Ishikawa (cell line): ENCODE data around the gene ZCCHC24.
A peak's percentile ranks its signal among the peaks of the same experiment; 100 is the strongest.

Source experiments
- CEBPB ChIP-seq: IDR thresholded peaks from 2 replicates; pipeline ENCODE4 v1.6.1; 2012
- CREB1 ChIP-seq: IDR thresholded peaks from 2 replicates; pipeline ENCODE4 v1.6.1; 2012; ENCODE audit warnings: low read depth
- EGR1 ChIP-seq: IDR thresholded peaks from 2 replicates; pipeline ENCODE4 v1.6.1; 2012
- EP300 ChIP-seq: IDR thresholded peaks from 2 replicates; pipeline ENCODE4 v1.6.1; 2012; ENCODE audit warnings: borderline replicate concordance
- FOXM1 ChIP-seq: IDR thresholded peaks from 2 replicates; pipeline ENCODE4 v1.6.1; 2012; ENCODE audit warnings: low read depth, borderline replicate concordance
- NFIC ChIP-seq: IDR thresholded peaks from 2 replicates; pipeline ENCODE4 v1.6.1; 2012
- RAD21 ChIP-seq: IDR thresholded peaks from 2 replicates; pipeline ENCODE4 v1.6.1; 2012; ENCODE audit warnings: low read depth
- TAF1 ChIP-seq: IDR thresholded peaks from 2 replicates; pipeline ENCODE4 v1.6.1; 2012; ENCODE audit warnings: low read depth, mild to moderate bottlenecking
- TCF12 ChIP-seq: IDR thresholded peaks from 2 replicates; pipeline ENCODE4 v1.6.1; 2012; ENCODE audit warnings: low read depth
- TEAD4 ChIP-seq: IDR thresholded peaks from 2 replicates; pipeline ENCODE4 v1.6.1; 2012
- YY1 ChIP-seq: IDR thresholded peaks from 2 replicates; pipeline ENCODE4 v1.6.1; 2012; ENCODE audit warnings: low read depth
- ZBTB7A ChIP-seq: IDR thresholded peaks from 2 replicates; pipeline ENCODE4 v1.6.1; 2012; ENCODE audit warnings: low read depth
- TF ChIP-seq, protein P1 (sequence below): IDR thresholded peaks from 2 replicates; pipeline ENCODE4 v1.6.1; 2012
- TF ChIP-seq, protein P2 (sequence below): IDR thresholded peaks from 2 replicates; pipeline ENCODE4 v1.6.1; 2012; ENCODE audit warnings: low read depth, mild to moderate bottlenecking
- TF ChIP-seq, protein P3 (sequence below): IDR thresholded peaks from 2 replicates; pipeline ENCODE4 v1.6.1; 2012

The ZCCHC24 gene

DNA sequence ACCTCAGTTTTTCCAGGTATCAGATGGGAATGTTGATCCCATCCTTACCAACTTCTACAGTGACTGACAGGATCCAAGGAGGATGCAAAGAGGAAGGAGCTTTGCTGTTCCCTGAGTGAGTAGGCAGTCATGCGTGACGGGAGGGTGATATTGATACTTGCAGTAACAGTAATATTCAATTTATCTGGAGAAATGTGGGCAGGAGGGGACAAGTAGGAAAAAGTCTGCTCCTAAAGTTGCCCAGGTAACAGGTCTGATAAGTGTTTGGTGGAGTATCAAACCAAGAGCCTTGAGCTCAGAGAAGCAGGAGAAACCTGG lies 3.3 kb upstream of the ZCCHC24 start:
- TF ChIP-seq EP300 (no peak), YY1 (no peak), TEAD4 (no peak), FOXM1 (no peak), NFIC (no peak)

DNA sequence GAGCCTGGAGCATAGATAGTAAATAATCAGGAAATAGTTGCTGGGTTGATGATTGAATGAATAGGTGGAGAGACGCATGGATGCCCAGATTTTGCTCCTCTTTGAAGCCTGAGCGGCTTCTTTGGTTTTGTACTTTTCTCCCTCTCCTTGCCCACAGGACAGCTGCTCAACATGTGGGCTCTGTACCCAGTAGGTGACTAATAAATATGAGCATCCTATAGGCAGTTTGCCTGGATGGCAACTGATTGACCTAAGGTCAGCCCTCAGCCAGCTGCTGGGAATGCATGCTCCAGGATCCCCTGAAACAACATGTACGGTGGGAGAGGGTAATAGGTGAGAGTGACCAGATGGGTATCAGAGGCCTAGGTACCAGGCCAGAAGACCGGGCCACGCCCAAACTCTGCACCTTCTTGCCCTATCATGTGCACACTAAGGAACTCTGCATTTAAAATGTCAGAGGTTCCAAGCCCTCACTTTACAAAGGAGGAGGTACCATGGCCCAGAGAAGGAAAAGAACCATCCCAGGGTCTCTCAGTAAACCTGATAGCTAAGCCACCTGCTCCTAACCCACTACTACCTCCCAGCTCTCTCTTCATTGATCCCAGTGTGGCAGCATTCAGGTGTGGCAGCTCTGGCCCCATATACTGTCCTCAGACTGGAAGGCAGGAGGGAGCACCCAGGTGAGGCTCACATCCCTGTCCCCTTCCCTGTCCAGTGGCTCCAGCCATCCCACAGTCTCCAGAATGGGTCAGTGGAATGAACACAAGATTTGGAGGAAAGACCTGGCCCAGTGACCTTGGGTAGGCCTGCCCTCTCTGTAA lies 2.7 kb upstream of the ZCCHC24 start:
- no peak for TF ChIP-seq TAF1
- TF ChIP-seq, protein P1, sequence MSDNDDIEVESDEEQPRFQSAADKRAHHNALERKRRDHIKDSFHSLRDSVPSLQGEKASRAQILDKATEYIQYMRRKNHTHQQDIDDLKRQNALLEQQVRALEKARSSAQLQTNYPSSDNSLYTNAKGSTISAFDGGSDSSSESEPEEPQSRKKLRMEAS: no peak
- TF ChIP-seq, protein P2, sequence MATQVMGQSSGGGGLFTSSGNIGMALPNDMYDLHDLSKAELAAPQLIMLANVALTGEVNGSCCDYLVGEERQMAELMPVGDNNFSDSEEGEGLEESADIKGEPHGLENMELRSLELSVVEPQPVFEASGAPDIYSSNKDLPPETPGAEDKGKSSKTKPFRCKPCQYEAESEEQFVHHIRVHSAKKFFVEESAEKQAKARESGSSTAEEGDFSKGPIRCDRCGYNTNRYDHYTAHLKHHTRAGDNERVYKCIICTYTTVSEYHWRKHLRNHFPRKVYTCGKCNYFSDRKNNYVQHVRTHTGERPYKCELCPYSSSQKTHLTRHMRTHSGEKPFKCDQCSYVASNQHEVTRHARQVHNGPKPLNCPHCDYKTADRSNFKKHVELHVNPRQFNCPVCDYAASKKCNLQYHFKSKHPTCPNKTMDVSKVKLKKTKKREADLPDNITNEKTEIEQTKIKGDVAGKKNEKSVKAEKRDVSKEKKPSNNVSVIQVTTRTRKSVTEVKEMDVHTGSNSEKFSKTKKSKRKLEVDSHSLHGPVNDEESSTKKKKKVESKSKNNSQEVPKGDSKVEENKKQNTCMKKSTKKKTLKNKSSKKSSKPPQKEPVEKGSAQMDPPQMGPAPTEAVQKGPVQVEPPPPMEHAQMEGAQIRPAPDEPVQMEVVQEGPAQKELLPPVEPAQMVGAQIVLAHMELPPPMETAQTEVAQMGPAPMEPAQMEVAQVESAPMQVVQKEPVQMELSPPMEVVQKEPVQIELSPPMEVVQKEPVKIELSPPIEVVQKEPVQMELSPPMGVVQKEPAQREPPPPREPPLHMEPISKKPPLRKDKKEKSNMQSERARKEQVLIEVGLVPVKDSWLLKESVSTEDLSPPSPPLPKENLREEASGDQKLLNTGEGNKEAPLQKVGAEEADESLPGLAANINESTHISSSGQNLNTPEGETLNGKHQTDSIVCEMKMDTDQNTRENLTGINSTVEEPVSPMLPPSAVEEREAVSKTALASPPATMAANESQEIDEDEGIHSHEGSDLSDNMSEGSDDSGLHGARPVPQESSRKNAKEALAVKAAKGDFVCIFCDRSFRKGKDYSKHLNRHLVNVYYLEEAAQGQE: no peak

DNA sequence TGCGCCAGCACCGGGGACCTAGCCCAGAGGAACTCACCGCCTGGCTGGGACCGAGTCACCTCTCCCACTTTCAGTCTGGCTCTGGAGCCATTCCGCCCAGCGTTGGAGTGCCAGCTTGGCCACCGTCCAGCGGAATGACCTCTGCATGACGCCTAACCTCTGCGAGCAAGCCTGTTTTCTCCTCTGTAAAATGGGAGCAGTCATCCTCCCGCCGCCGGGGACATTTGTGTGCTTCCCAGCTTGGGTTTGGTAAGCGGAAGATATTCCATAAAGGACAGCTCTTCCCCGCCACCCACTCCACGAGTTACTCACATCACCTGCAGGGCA lies 1.3 kb upstream of the ZCCHC24 start:
- TF ChIP-seq YY1 (0 out of 2 replicates have a peak, but pooled peaks have one; percentile 49), CREB1 (no peak), TEAD4 (peak; percentile 29; the same call in 1 of the 2 replicates), FOXM1 (no peak), CEBPB (no peak), TCF12 (peak; percentile 25; the same call in 1 of the 2 replicates), TAF1 (no peak; the same call in 1 of the 2 replicates), ZBTB7A (no peak; the same call in 1 of the 2 replicates), EGR1 (no peak; the same call in 1 of the 2 replicates), NFIC (peak; percentile 93), RAD21 (no peak), EP300 (no peak)
- TF ChIP-seq, protein P2: no peak; the same call in 1 of the 2 replicates
- TF ChIP-seq, protein P3, sequence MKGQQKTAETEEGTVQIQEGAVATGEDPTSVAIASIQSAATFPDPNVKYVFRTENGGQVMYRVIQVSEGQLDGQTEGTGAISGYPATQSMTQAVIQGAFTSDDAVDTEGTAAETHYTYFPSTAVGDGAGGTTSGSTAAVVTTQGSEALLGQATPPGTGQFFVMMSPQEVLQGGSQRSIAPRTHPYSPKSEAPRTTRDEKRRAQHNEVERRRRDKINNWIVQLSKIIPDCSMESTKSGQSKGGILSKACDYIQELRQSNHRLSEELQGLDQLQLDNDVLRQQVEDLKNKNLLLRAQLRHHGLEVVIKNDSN: no peak; the same call in 1 of the 2 replicates
- TF ChIP-seq, protein P1: peak; percentile 51; the same call in 1 of the 2 replicates

DNA sequence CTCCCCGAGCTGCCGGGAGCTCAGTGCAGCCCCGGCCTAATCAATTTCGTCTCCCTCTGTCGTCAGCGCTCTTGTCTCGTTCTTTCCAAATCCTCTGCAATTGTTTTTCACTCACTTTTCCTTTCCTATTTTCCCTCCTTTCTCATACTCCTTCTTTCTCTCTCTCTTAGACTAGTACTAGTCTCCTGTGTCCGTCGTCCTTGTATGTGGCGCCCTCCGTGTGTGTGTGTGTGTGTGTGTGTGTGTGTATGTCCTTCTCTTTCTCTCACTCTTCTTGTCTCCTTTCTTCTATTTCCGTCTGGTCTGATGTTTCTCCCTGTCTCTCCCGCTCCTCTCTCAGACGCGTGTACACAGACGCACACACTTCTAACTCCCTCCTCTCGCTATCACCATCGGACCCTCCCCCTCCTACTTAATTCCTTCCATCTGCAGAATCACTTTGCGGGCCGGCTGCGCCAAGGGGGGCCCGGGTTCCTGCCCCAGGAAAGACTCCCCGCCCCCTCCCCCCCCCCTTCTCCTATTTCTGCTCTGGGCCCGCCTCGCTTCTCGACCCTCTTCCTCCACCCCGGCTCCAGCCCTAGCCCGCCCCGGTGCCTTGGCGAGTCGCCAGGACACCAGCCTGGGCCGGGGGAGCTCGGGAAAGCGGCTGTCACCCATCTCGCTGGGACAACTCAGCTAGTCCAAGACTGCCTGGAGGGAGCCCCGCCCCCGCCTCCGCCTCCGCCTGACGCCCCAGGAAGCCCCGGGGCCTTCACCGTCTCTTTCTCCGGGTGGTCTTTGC lies 743 bp upstream of the ZCCHC24 start:
- TF ChIP-seq EGR1 (peak; percentile 47; the same call in 1 of the 2 replicates), ZBTB7A (peak; percentile 42), CREB1 (no peak), TEAD4 (0 out of 2 replicates have a peak, but pooled peaks have one; percentile 1), CEBPB (no peak), EP300 (no peak), YY1 (no peak), TCF12 (no peak), TAF1 (no peak), FOXM1 (no peak), RAD21 (no peak), NFIC (no peak)
- TF ChIP-seq, protein P1: peak; percentile 45; the same call in 1 of the 2 replicates
- TF ChIP-seq, protein P2: no peak
- TF ChIP-seq, protein P3: no peak
